GM06990 (cell line): ENCODE measurements around the gene FRMD6.
A peak's percentile ranks its signal among the peaks of the same experiment; 100 is the strongest.

ENCODE experiments used
- DNase-seq: peaks from one replicate; pipeline ENCODE4 v3.0.0-alpha.2; 2011; ENCODE audit not compliant: insufficient read length; ENCODE audit errors: extremely low read depth
- H3K27me3 ChIP-seq: replicated peaks from 2 replicates; pipeline ENCODE4 v1.6.0; 2011; ENCODE audit warnings: low read length; ENCODE audit not compliant: control insufficient read depth, insufficient read depth
- H3K36me3 ChIP-seq: 2 replicates; pipeline ENCODE4 v1.5.1; 2011; ENCODE audit warnings: low read length; ENCODE audit not compliant: control insufficient read depth, insufficient read depth
- H3K4me3 ChIP-seq: replicated peaks from 2 replicates; pipeline ENCODE4 v1.5.1; 2011; ENCODE audit warnings: low read depth, mild to moderate bottlenecking, control low read depth, low read length
- CTCF ChIP-seq: IDR thresholded peaks from 2 replicates; pipeline ENCODE4 v1.5.1; 2011; ENCODE audit warnings: low read length, control low read depth, mild to moderate bottlenecking, inconsistent platforms; ENCODE audit not compliant: insufficient read depth, poor library complexity, severe bottlenecking

The FRMD6 gene

GRCh38 chr14:51609251-51609954 lies 42.3 kb upstream of the FRMD6 start:
- no peak overlapping the region for H3K4me3 ChIP-seq
- no peak for TF ChIP-seq CTCF
- H3K27me3 ChIP-seq: no peaks in the 10 kb centered on the region
- no peak for DNase-seq
- no peaks in the 10 kb centered on the region for H3K36me3 ChIP-seq

DNA sequence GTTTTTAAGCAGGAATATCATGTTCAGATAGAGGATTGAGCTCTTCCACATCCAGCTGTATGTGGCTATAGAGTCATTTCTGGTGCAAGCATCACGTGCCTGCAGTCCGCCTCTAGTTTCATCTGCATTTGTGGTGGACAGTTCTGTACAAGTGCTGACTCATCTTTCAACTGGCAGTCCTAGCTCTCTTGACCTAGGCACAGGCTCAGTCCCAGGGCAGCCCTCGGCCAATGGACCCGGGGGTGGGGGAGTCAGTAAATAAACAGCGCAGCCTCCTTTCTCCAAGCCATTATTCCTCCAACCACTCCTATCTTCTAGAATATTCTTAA lies 41.8 kb upstream of the FRMD6 start:
- Histone ChIP-seq H3K36me3 (no peaks in the 10 kb centered on the region), H3K4me3 (no peak overlapping the region), H3K27me3 (no peaks in the 10 kb centered on the region)
- no peak for TF ChIP-seq CTCF
- no peak for DNase-seq

DNA sequence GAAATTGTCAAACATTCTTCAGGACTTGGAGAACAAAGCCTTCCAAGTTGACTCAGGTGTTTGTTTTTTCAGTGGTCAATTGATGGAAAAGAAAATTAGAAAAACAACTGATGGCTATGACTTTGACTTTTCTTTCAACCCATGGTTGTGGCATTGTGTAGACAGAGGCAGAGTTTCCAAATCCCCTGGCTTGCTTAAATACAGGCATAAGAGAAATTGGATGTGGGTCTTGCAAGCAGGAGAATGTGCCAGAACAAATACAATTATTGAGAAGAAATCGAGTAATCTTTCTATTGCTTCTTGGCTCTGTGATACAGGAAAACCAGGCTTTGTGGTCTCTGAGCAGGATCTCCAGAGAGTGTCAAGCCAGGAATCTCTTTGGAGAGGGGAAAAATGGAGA lies 40.9 kb upstream of the FRMD6 start:
- TF ChIP-seq CTCF: no peak
- Histone ChIP-seq H3K4me3 (no peak overlapping the region), H3K36me3 (no peaks in the 10 kb centered on the region), H3K27me3 (no peaks in the 10 kb centered on the region)
- DNase-seq: no peak

DNA sequence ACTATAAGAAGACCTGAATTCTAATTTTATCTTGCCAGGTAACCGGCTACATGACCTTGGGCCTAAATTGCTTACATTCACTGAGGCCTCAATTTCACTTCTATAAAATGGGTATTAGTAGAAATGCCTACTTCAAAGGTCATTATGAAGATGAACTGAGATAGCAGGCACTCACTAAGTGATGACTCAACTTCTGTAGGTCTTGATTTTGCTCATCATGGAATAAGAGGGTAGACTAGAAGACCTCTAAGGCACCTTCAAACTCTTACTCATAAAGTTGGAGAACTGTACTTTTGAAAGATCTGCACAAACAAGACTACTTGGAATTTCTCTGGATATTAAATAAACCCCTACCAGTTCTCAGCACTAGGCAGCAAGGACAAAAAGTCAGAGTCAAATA lies 39.3 kb upstream of the FRMD6 start:
- no peak for TF ChIP-seq CTCF
- DNase-seq: no peak

DNA sequence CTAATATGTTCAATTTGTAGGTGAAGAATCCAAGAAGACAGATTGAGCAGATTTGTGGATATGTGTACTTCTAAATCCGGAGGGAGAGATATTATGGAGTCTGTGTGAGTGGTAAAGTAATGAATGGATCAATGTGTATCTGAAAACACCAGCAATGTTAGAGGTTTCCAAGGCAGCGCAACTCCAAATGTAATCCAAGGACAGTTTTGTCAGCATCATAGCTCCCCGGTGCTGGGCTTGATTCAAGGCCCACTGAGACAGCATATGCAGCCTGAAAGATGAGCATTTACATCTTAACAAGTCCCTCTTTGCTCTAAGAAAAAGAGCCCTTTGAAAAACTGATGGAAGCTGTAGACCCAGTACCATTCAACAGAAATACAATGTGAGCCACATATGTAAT lies 38.3 kb upstream of the FRMD6 start:
- DNase-seq: no peak
- Histone ChIP-seq H3K4me3 (no peak overlapping the region), H3K36me3 (no peaks in the 10 kb centered on the region), H3K27me3 (no peaks in the 10 kb centered on the region)
- TF ChIP-seq CTCF: no peak

More for the DNA sequence above, 39.3 kb upstream of the FRMD6 start:
- no peaks in the 10 kb centered on the region for H3K36me3 ChIP-seq
- H3K27me3 ChIP-seq: no peaks in the 10 kb centered on the region
- no peak overlapping the region for H3K4me3 ChIP-seq

DNA sequence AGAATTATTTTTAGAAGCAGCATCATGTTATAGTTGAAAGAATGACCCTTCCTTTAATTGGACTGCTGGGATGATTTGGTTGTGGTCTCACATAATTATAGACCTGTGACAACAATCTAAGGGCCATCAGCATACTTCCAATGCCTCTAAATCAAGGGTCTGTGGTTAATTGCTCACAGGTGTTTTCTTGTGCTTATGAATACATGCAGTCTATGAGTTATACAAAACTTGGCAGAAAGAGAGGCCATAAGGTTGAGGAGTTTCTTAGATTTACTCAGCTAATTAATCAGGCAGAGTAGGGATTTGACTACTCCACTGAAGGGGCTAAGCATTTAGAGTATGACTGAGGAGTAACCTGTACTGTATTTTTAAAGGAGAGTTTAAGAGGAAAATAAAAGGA lies 37.0 kb upstream of the FRMD6 start:
- no peaks in the 10 kb centered on the region for H3K27me3 ChIP-seq
- H3K36me3 ChIP-seq: no peaks in the 10 kb centered on the region
- no peak overlapping the region for H3K4me3 ChIP-seq
- no peak for TF ChIP-seq CTCF
- peak; percentile 44 for DNase-seq
